HepG2 (cell line): Measurements from ENCODE around the gene SMC1B. TPM values are rescaled to one million over a fixed set of nuclear protein-coding genes. Genes with fewer than 3 reads are reported as not detected.

Experiments
- ATAC-seq: fragments of 200-7000 bp; cut with Tn5 transposase; 3 replicates; pipeline ENCODE4 v1.9.1; 2020; ENCODE audit warnings: mild to moderate bottlenecking, moderate library complexity
- BruUV-seq: library from RNA; stranded (reverse); fragments of 400-500 nt; replicated peaks from 2 replicates; lab custom pipeline; 2021; lab: Mats Ljungman, UMichigan
- CTCF ChIA-PET: fragments of 300-600 bp; formaldehyde crosslinking; extraction: SDS; loops from one replicate; lab custom pipeline; 2021; ENCODE audit warnings: low total read pairs, inconsistent platforms, low intra/inter-chr PET ratio; lab: Yijun Ruan, JAX
- POLR2A ChIA-PET: fragments of 350-600 bp; sonication (Branson Sonifier 250); formaldehyde crosslinking; loops from one replicate; lab custom pipeline; 2020; ENCODE audit warnings: antibody characterized with exemption, inconsistent platforms; lab: Yijun Ruan, JAX
- DNase-seq: peaks from one replicate; pipeline ENCODE4 v3.0.0-alpha.2; 2015; ENCODE audit warnings: low spot score
- FAIRE-seq: peaks from 3 replicates; lab custom pipeline; 2011; peaks lifted over from hg19 to GRCh38; lab: Jason Lieb, UNC
- H2AFZ ChIP-seq: one replicate; pipeline ENCODE4 v1.6.1; 2011; ENCODE audit warnings: low read length, inconsistent platforms
- H3K27ac ChIP-seq: fragments of 300-600 bp; 3 replicates; pipeline ENCODE4 v1.8.0; 2011; ENCODE audit warnings: mixed run types, mild to moderate bottlenecking, mixed read lengths, low read length, inconsistent platforms; ENCODE audit not compliant: insufficient read depth; ENCODE audit errors: extremely low read length
- H3K27me3 ChIP-seq, 2 experiments: fragments of 200-600 bp in 1 of 2; 2 replicates in 1 of 2; 3 replicates in 1 of 2; pipeline versions ENCODE4 v1.6.0 to v1.8.0; 2011; ENCODE audit warnings: low read length in 2 of 2, mild to moderate bottlenecking in 2 of 2, moderate library complexity in 2 of 2, inconsistent platforms in 1 of 2; ENCODE audit not compliant: insufficient read depth in 2 of 2, control insufficient read depth in 1 of 2
- H3K36me3 ChIP-seq, 2 experiments: fragments of 200-600 bp in 1 of 2; replicated peaks in 1 of 2; 2 replicates in 1 of 2; 3 replicates in 1 of 2; pipeline versions ENCODE4 v1.5.1 to v1.8.0; 2011; ENCODE audit warnings: low read length in 2 of 2, inconsistent platforms in 1 of 2; ENCODE audit not compliant: insufficient read depth in 2 of 2, control insufficient read depth in 1 of 2
- H3K4me1 ChIP-seq: 2 replicates; pipeline ENCODE4 v1.5.1; 2012; ENCODE audit warnings: low read length, inconsistent platforms; ENCODE audit not compliant: insufficient read depth
- H3K4me2 ChIP-seq: 2 replicates; pipeline ENCODE4 v1.6.0; 2011; ENCODE audit warnings: low read depth, low read length, inconsistent platforms
- H3K4me3 ChIP-seq, 3 experiments: fragments of 200-600 bp in 1 of 3; sonication (generic), shearing (Covaris generic) in 1 of 3; replicated peaks in 1 of 3; 2 replicates each; pipeline ENCODE4 v1.5.1; 2011 to 2016; ENCODE audit warnings: low read length in 3 of 3, inconsistent platforms in 2 of 3, low read depth in 2 of 3, mild to moderate bottlenecking in 2 of 3, control low read depth in 1 of 3, mixed read lengths in 1 of 3; ENCODE audit not compliant: insufficient read depth in 1 of 3
- H3K79me2 ChIP-seq: one replicate; pipeline ENCODE4 v1.6.1; 2011; ENCODE audit warnings: low read length, inconsistent platforms; ENCODE audit not compliant: insufficient read depth
- H3K9ac ChIP-seq: 2 replicates; pipeline ENCODE4 v1.6.0; 2011; ENCODE audit warnings: mild to moderate bottlenecking, low read depth, low read length, inconsistent platforms; ENCODE audit not compliant: insufficient read depth
- H3K9me3 ChIP-seq: 2 replicates; pipeline ENCODE4 v1.5.1; 2012; ENCODE audit warnings: mild to moderate bottlenecking, low read length
- H4K20me1 ChIP-seq: 2 replicates; pipeline ENCODE4 v1.6.0; 2011; ENCODE audit warnings: inconsistent platforms, mild to moderate bottlenecking, low read length, moderate library complexity; ENCODE audit not compliant: insufficient read depth
- ELF4 ChIP-seq: sonication (generic); formaldehyde crosslinking; IDR thresholded peaks from 2 replicates; pipeline ENCODE4 v1.5.0; 2020; ENCODE audit warnings: missing genetic modification reagents, mild to moderate bottlenecking, moderate library complexity, borderline replicate concordance
- FOXJ3 ChIP-seq: sonication (generic); formaldehyde crosslinking; IDR thresholded peaks from 2 replicates; pipeline ENCODE4 v1.4.0; 2020; ENCODE audit warnings: missing genetic modification reagents, mild to moderate bottlenecking, borderline replicate concordance
- HNRNPH1 ChIP-seq: fragments of 200-400 bp; formaldehyde crosslinking; optimal IDR thresholded peaks from 2 replicates; pipeline ENCODE3; 2017; ENCODE audit warnings: mild to moderate bottlenecking, low read depth, low read length
- HNRNPUL1 ChIP-seq: fragments of 200-400 bp; formaldehyde crosslinking; IDR thresholded peaks from 2 replicates; pipeline ENCODE4 v1.6.1; 2017; ENCODE audit warnings: low read depth, mild to moderate bottlenecking, low read length, moderate library complexity
- NFATC3 ChIP-seq: sonication (generic); formaldehyde crosslinking; IDR thresholded peaks from 2 replicates; pipeline ENCODE4 v1.5.1; 2020; ENCODE audit warnings: mild to moderate bottlenecking, missing genetic modification reagents
- NR2C2 ChIP-seq: sonication (generic); formaldehyde crosslinking; IDR thresholded peaks from 2 replicates; pipeline ENCODE4 v1.4.0; 2020; ENCODE audit warnings: missing genetic modification reagents, mild to moderate bottlenecking, moderate library complexity, borderline replicate concordance
- RBFOX2 ChIP-seq: fragments of 200-400 bp; formaldehyde crosslinking; IDR thresholded peaks from 2 replicates; pipeline ENCODE4 v1.6.1; 2017; ENCODE audit warnings: low read depth, mild to moderate bottlenecking, low read length
- REL ChIP-seq: sonication (generic); formaldehyde crosslinking; conservative IDR thresholded peaks from 2 replicates; pipeline ENCODE4 v1.8.0; 2022; ENCODE audit warnings: mild to moderate bottlenecking, missing genetic modification reagents, moderate library complexity
- SIN3A ChIP-seq: IDR thresholded peaks from 2 replicates; pipeline ENCODE4 v1.6.1; 2011; ENCODE audit warnings: low read depth, mild to moderate bottlenecking, control low read depth, low read length, borderline replicate concordance
- ZNF260 ChIP-seq: sonication (generic); formaldehyde crosslinking; IDR thresholded peaks from 2 replicates; pipeline ENCODE4 v1.4.0; 2020; ENCODE audit warnings: missing genetic modification reagents, low read depth, mild to moderate bottlenecking, borderline replicate concordance
- ZNF30 ChIP-seq: sonication (generic); formaldehyde crosslinking; IDR thresholded peaks from 2 replicates; pipeline ENCODE4 v1.5.0; 2020; ENCODE audit warnings: mild to moderate bottlenecking, missing genetic modification reagents
- ZNF644 ChIP-seq: IDR thresholded peaks from 2 replicates; pipeline ENCODE4 v1.6.1; 2016; ENCODE audit warnings: low read depth
- WGBS: methylation state at CpG from one replicate; pipeline ENCODE4 v1.1.6; 2017; ENCODE audit warnings: low lambda C conversion rate; 5-methylcytosine and 5-hydroxymethylcytosine counted together
- in situ Hi-C: cut with HindIII; loops from 2 replicates; pipeline ENCODE4 v1.10.0; 2017; ENCODE audit warnings: low pct_unique_long_range_greater_than_20kb; ENCODE audit not compliant: extremely low pct_ligation_motif_present
- intact Hi-C: fragments of 100-400 bp; cut with micrococcal nuclease; formaldehyde crosslinking; loops from one replicate; pipeline ENCODE4 v1.10.0; 2022; ENCODE audit not compliant: unreplicated experiment
- polyA plus RNA-seq, 8 experiments: library from polyadenylated mRNA; depleted of rRNA in 3 of 8; stranded (reverse) in 7 of 8; unstranded in 1 of 8; fragments of >200 nt; fragmentation: Illumina TruSeq in 4 of 8; extraction: Trizol in 4 of 8; gene quantifications; 2 replicates each; pipeline versions ENCODE4 v1.2.1 to v1.2.3, GENCODE V29; 2011 to 2016; ENCODE audit warnings: low read depth in 4 of 8, missing spikeins in 1 of 8, mixed read lengths in 1 of 8; ENCODE audit not compliant: insufficient read depth in 1 of 8
- total RNA-seq, 5 experiments: library from RNA; depleted of rRNA; stranded (reverse); fragments of >200 nt; fragmentation: Illumina TruSeq; extraction: Trizol; gene quantifications; 2 replicates each; pipeline ENCODE4 v1.2.3, GENCODE V29; 2016; ENCODE audit warnings: low read depth in 1 of 5
- TF ChIP-seq, protein P1 (sequence below): sonication (generic); formaldehyde crosslinking; IDR thresholded peaks from 2 replicates; pipeline ENCODE4 v1.5.0; 2020; ENCODE audit warnings: missing genetic modification reagents
- TF ChIP-seq, protein P2 (sequence below): sonication (generic); formaldehyde crosslinking; IDR thresholded peaks from 2 replicates; pipeline ENCODE4 v1.4.0; 2020; ENCODE audit warnings: missing genetic modification reagents
- TF ChIP-seq, protein P3 (sequence below): sonication (generic); formaldehyde crosslinking; IDR thresholded peaks from 2 replicates; pipeline ENCODE4 v1.8.1; 2023; ENCODE audit warnings: mild to moderate bottlenecking, moderate library complexity, missing genetic modification reagents
- TF ChIP-seq, protein P4 (sequence below): sonication (generic); formaldehyde crosslinking; IDR thresholded peaks from 2 replicates; pipeline ENCODE4 v1.4.0; 2020; ENCODE audit warnings: mild to moderate bottlenecking, missing genetic modification reagents

SMC1B gene
- total and polyA plus RNA-seq, 2 of the 13 experiments (the other 11 are each of a cell fraction or from before 2014, with no cell fraction given), result not detected

DNA sequence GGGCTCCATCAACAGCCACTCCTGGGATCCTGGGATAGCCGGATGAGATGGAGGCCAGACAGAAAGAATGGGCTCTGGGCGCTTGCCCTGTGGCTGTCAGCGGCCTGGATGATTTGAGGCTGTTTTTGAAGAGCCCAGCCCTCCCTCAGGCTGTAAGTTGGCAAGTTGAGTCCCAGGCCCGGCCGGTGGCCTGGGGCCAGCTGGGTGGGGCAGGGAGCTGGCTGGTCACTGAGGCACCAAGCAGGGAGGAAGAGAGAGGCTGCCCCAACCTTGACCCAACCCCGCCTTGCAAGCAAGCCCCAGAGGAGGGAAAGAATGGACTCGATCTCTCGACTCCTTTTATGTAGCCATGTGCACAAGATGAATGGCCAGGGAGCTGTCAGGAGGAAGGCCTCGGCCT, 35.0 kb upstream of the SMC1B start:
- WGBS, result 50% methylated on average over 3 of the region's 9 CpGs
- TF ChIP-seq NFATC3 (CRISPR knock-in tag) (no peak), FOXJ3 (CRISPR knock-in tag) (no peak), HNRNPH1 (no peak), NR2C2 (CRISPR knock-in tag) (no peak), ZNF260 (no peak), RBFOX2 (no peak), ZNF644 (no peak), HNRNPUL1 (no peak), SIN3A (no peak), ELF4 (CRISPR knock-in tag) (no peak), REL (CRISPR knock-in tag) (no peak), ZNF30 (CRISPR knock-in tag) (no peak)
- TF ChIP-seq, protein P1, sequence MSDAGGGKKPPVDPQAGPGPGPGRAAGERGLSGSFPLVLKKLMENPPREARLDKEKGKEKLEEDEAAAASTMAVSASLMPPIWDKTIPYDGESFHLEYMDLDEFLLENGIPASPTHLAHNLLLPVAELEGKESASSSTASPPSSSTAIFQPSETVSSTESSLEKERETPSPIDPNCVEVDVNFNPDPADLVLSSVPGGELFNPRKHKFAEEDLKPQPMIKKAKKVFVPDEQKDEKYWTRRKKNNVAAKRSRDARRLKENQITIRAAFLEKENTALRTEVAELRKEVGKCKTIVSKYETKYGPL (CRISPR knock-in tag), result no peak
- TF ChIP-seq, protein P2, sequence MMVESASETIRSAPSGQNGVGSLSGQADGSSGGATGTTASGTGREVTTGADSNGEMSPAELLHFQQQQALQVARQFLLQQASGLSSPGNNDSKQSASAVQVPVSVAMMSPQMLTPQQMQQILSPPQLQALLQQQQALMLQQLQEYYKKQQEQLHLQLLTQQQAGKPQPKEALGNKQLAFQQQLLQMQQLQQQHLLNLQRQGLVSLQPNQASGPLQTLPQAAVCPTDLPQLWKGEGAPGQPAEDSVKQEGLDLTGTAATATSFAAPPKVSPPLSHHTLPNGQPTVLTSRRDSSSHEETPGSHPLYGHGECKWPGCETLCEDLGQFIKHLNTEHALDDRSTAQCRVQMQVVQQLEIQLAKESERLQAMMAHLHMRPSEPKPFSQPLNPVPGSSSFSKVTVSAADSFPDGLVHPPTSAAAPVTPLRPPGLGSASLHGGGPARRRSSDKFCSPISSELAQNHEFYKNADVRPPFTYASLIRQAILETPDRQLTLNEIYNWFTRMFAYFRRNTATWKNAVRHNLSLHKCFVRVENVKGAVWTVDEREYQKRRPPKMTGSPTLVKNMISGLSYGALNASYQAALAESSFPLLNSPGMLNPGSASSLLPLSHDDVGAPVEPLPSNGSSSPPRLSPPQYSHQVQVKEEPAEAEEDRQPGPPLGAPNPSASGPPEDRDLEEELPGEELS (CRISPR knock-in tag), result no peak
- TF ChIP-seq, protein P3, sequence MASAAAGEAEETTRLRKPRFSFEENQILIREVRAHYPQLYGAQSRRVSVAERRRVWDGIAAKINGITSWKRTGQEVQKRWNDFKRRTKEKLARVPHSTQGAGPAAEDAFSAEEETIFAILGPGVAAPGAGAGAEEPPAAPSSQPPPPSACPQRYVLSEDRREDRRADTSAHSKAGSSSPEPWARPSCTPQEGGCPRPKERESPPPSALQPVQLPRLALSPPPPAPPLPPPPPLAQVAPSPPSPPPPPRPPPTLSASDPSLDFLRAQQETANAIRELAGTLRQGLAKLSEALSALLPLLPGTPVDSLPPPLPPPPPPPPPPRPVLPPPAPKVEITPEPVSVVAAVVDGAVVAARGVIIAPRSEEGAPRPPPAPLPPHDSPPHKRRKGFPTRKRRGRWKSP (CRISPR knock-in tag), result no peak
- TF ChIP-seq, protein P4, sequence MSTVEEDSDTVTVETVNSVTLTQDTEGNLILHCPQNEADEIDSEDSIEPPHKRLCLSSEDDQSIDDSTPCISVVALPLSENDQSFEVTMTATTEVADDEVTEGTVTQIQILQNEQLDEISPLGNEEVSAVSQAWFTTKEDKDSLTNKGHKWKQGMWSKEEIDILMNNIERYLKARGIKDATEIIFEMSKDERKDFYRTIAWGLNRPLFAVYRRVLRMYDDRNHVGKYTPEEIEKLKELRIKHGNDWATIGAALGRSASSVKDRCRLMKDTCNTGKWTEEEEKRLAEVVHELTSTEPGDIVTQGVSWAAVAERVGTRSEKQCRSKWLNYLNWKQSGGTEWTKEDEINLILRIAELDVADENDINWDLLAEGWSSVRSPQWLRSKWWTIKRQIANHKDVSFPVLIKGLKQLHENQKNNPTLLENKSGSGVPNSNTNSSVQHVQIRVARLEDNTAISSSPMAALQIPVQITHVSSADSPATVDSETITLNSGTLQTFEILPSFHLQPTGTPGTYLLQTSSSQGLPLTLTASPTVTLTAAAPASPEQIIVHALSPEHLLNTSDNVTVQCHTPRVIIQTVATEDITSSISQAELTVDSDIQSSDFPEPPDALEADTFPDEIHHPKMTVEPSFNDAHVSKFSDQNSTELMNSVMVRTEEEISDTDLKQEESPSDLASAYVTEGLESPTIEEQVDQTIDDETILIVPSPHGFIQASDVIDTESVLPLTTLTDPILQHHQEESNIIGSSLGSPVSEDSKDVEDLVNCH (CRISPR knock-in tag), result no peak
- Histone ChIP-seq H3K9ac (no peak overlapping the region), H4K20me1 (no peaks in the 10 kb centered on the region), H3K4me1 (peaks cover 14% of the 10 kb centered on the region), H3K27ac (no peak overlapping the region), H2AFZ (no peak overlapping the region), H3K36me3 (no peaks in the 10 kb centered on the region), H3K9me3 (no peaks in the 10 kb centered on the region), H3K4me2 (no peak overlapping the region), H3K79me2 (no peaks in the 10 kb centered on the region), H3K4me3 (no peak overlapping the region), H3K27me3 (peaks cover 0 to 4% of the 10 kb centered on the region in 2 experiments; a peak in 2 of 5 replicates)
- DNase-seq, result no peak
- no peak for FAIRE-seq
- intact Hi-C loops, result no loop called here
- POLR2A ChIA-PET, result no interaction called here
- CTCF ChIA-PET, result no interaction called here
- no TSS peak for BruUV-seq
- in situ Hi-C loops, result no loop called here
- no peak for ATAC-seq
